OCI-LY7 (cell line): ENCODE measurements around the gene CFAP210. TPM values are rescaled to one million over a fixed set of nuclear protein-coding genes. Genes with fewer than 3 reads are reported as not detected.

Experiments
- BruUV-seq: library from RNA; stranded (reverse); fragments of 400-500 nt; replicated peaks from 2 replicates; lab custom pipeline; 2021; lab: Mats Ljungman, UMichigan
- CTCF ChIA-PET: fragments of 300-600 bp; sonication (Branson Sonifier 250); formaldehyde crosslinking; loops from one replicate; lab custom pipeline; 2022; ENCODE audit warnings: antibody characterized with exemption; ENCODE audit not compliant: unreplicated experiment; lab: Charles Lee
- POLR2A ChIA-PET: fragments of 300-600 bp; sonication (Branson Sonifier 250); formaldehyde crosslinking; loops from one replicate; lab custom pipeline; 2022; ENCODE audit warnings: antibody characterized with exemption; lab: Charles Lee
- DNase-seq: peaks from one replicate; pipeline ENCODE4 v3.0.0-alpha.2; 2015; ENCODE audit warnings: low spot score
- H2AFZ ChIP-seq: fragments of 200-600 bp; sonication (generic), shearing (Covaris generic); 2 replicates; pipeline ENCODE4 v1.6.1; 2014; ENCODE audit warnings: mild to moderate bottlenecking, antibody characterized with exemption, low read length, moderate library complexity
- H3K27ac ChIP-seq: fragments of 200-600 bp; sonication (generic); 2 replicates; pipeline ENCODE4 v1.5.1; 2014; ENCODE audit warnings: mixed run types, low read depth, mild to moderate bottlenecking, moderate library complexity, low read length, inconsistent platforms; ENCODE audit not compliant: poor library complexity, severe bottlenecking
- H3K36me3 ChIP-seq: fragments of 200-600 bp; sonication (generic); 2 replicates; pipeline ENCODE4 v1.6.1; 2014; ENCODE audit warnings: mild to moderate bottlenecking, antibody characterized with exemption, low read length, moderate library complexity, mixed read lengths; ENCODE audit not compliant: insufficient read depth
- H3K4me1 ChIP-seq: fragments of 200-600 bp; sonication (generic); 2 replicates; pipeline ENCODE4 v1.5.1; 2014; ENCODE audit warnings: mild to moderate bottlenecking, low read length; ENCODE audit not compliant: insufficient read depth, poor library complexity, severe bottlenecking
- H3K4me2 ChIP-seq: fragments of 200-600 bp; sonication (generic); 2 replicates; pipeline ENCODE4 v1.6.1; 2014; ENCODE audit warnings: mild to moderate bottlenecking, low read length
- H3K4me3 ChIP-seq: fragments of 200-600 bp; sonication (generic); 2 replicates; pipeline ENCODE4 v1.5.1; 2014; ENCODE audit warnings: mild to moderate bottlenecking, low read depth, low read length; ENCODE audit not compliant: poor library complexity, severe bottlenecking
- H3K79me2 ChIP-seq: fragments of 200-600 bp; sonication (generic); 2 replicates; pipeline ENCODE4 v1.6.1; 2016; ENCODE audit warnings: low read depth, mild to moderate bottlenecking, low read length, moderate library complexity, mixed read lengths; ENCODE audit not compliant: insufficient read depth
- H3K9me2 ChIP-seq: fragments of 200-600 bp; sonication (generic); 2 replicates; pipeline ENCODE4 v1.6.1; 2016; ENCODE audit warnings: mild to moderate bottlenecking, low read length, mixed read lengths; ENCODE audit not compliant: insufficient read depth
- H3K9me3 ChIP-seq: fragments of 200-600 bp; sonication (generic); 2 replicates; pipeline ENCODE4 v1.6.1; 2014; ENCODE audit warnings: mild to moderate bottlenecking, mixed run types, low read length, mixed read lengths
- H4K20me1 ChIP-seq: fragments of 200-600 bp; sonication (generic); 2 replicates; pipeline ENCODE4 v1.6.1; 2014; ENCODE audit warnings: mild to moderate bottlenecking, antibody characterized with exemption, low read length, moderate library complexity, mixed read lengths; ENCODE audit not compliant: insufficient read depth
- CTCF ChIP-seq: fragments of 200-600 bp; sonication (generic); conservative IDR thresholded peaks from 2 replicates; pipeline ENCODE4 v1.5.1; 2014; ENCODE audit warnings: mild to moderate bottlenecking, antibody characterized with exemption, low read length, moderate library complexity, mixed read lengths
- EZH2phosphoT487 ChIP-seq: fragments of 200-600 bp; sonication (generic); IDR thresholded peaks from 2 replicates; pipeline ENCODE4 v1.6.1; 2018; ENCODE audit warnings: low read depth, borderline replicate concordance, mild to moderate bottlenecking, mixed run types, antibody characterized with exemption, low read length, moderate library complexity, mixed read lengths
- intact Hi-C: fragments of 100-400 bp; cut with micrococcal nuclease; formaldehyde crosslinking; loops from one replicate; pipeline ENCODE4 v1.10.0; 2022; ENCODE audit not compliant: unreplicated experiment
- total RNA-seq, 2 experiments: library from RNA; depleted of rRNA in 1 of 2; stranded (reverse); fragments of >200 nt in 1 of 2; shearing (Covaris generic) in 1 of 2; gene quantifications; 2 replicates each; pipeline ENCODE4 v1.2.3, GENCODE V29; 2014 to 2022

CFAP210 gene
- total RNA-seq, 2 experiments from 2014 or later: not detected

- TF ChIP-seq EZH2phosphoT487 (no peak), CTCF (no peak)
- ChIA-PET CTCF (no interaction called here), POLR2A (interaction anchor here (0.8 to 1.1 kb wide), 2 partner anchors 26 to 74 kb away, joined by 3 to 4 read pairs; no protein-coding TSS in a partner anchor)
- intact Hi-C loops: no loop called here
- H3K36me3 ChIP-seq: peaks cover 96% of the 10 kb centered on the region
- no peak for DNase-seq
- peaks cover 9% of the 10 kb centered on the region for H3K79me2 ChIP-seq
- no peaks in the 10 kb centered on the region; the same call in 1 of the 2 replicates for H3K9me3 ChIP-seq
- no peak overlapping the region for H3K27ac ChIP-seq
- no peak overlapping the region for H3K4me2 ChIP-seq
- H2AFZ ChIP-seq: no peak overlapping the region
- no peaks in the 10 kb centered on the region for H4K20me1 ChIP-seq
- no peaks in the 10 kb centered on the region for H3K9me2 ChIP-seq
- no TSS peak for BruUV-seq
- H3K4me1 ChIP-seq: no peaks in the 10 kb centered on the region
- no peak overlapping the region for H3K4me3 ChIP-seq
Measured at GRCh38 chr2:169613876-169614275, 80.3 kb downstream of the CFAP210 start.

GRCh38 chr2:169609264-169609663 is 84.9 kb downstream of the CFAP210 start:
- H2AFZ ChIP-seq: no peak overlapping the region
- no peak for TF ChIP-seq EZH2phosphoT487
- TF ChIP-seq CTCF: no peak
- ChIA-PET CTCF (no interaction called here), POLR2A (no interaction called here)
- H3K36me3 ChIP-seq: peaks cover 99% of the 10 kb centered on the region
- H3K27ac ChIP-seq: no peak overlapping the region
- no peak for DNase-seq
- H3K4me1 ChIP-seq: no peaks in the 10 kb centered on the region
- no peak overlapping the region for H3K4me2 ChIP-seq
- H3K79me2 ChIP-seq: peaks cover 5% of the 10 kb centered on the region
- BruUV-seq: no TSS peak
- H4K20me1 ChIP-seq: no peaks in the 10 kb centered on the region
- H3K9me2 ChIP-seq: no peaks in the 10 kb centered on the region
- H3K4me3 ChIP-seq: no peak overlapping the region
- no peaks in the 10 kb centered on the region for H3K9me3 ChIP-seq
- intact Hi-C loops: no loop called here

- Histone ChIP-seq H3K4me3 (no peak overlapping the region), H3K36me3 (peaks cover 31% of the 10 kb centered on the region), H4K20me1 (peaks cover 21% of the 10 kb centered on the region), H2AFZ (no peak overlapping the region), H3K9me3 (no peaks in the 10 kb centered on the region), H3K4me2 (no peak overlapping the region), H3K27ac (no peak overlapping the region), H3K9me2 (no peaks in the 10 kb centered on the region), H3K4me1 (no peaks in the 10 kb centered on the region), H3K79me2 (peaks cover 97% of the 10 kb centered on the region)
- BruUV-seq: no TSS peak
- no peak for DNase-seq
- CTCF ChIA-PET: no interaction called here
- POLR2A ChIA-PET: interaction anchor here (0.5 to 1.2 kb wide), 5 partner anchors 14 to 1208 kb away, joined by 3 to 4 read pairs (median 3); partner anchors contain the start of gene FASTKD1
- TF ChIP-seq CTCF (no peak), EZH2phosphoT487 (no peak)
- intact Hi-C loops: no loop called here
Measured at GRCh38 chr2:169599568-169599967, 94.6 kb downstream of the CFAP210 start.
